ENCODE measurements around the gene INKA2. TPM values are rescaled to one million over a fixed set of nuclear protein-coding genes. Genes with fewer than 3 reads are reported as not detected.

The INKA2 gene
- polyA plus RNA-seq, 1 donor from 2014 or later = 0.77 TPM

DNA sequence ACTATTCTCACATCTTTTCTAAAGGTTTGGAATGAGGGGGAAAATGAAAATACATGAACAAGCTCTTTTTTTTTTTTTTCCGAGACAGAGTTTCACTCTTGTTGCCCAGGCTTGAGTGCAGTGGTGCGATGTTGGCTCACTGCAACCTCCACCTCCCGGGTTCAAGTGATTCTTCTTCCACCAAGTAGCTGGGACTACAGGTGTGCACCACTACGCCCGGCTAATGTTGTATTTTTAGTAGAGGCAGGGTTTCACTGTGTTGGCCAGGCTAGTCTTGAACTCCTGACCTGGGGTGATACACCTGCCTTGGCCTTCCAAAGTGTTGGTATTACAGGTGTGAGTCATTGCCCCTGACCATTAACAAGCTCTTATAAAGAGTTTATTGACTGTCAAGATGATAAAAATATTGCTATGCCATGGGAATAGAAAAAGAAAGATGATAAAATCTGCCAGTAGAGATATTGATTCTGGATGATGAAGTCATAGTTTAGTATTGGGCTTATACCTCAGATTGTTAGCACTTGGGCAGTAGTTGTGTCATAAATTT is 36.6 kb downstream of the INKA2 start:
- Histone ChIP-seq H3F3A (ENCODE audit: insufficient read depth, low read length, poor library complexity, severe bottlenecking) (no peaks in the 10 kb centered on the region), H3K9ac (ENCODE audit: low read length) (no peak overlapping the region), H3K4me2 (ENCODE audit: low read length) (no peak overlapping the region), H3K4me3 (ENCODE audit: low read length) (no peak overlapping the region), H4K20me1 (ENCODE audit: insufficient read depth) (no peaks in the 10 kb centered on the region), H3K27me3 (ENCODE audit: insufficient read depth, low read depth, low read length) (no peaks in the 10 kb centered on the region), H3K79me2 (replicated peaks; ENCODE audit: insufficient read depth, low read length) (no peaks in the 10 kb centered on the region), H3K9me3 (ENCODE audit: low read length) (no peaks in the 10 kb centered on the region), H3K9me2 (ENCODE audit: insufficient read depth, low read length) (no peaks in the 10 kb centered on the region), H2AFZ (ENCODE audit: low read depth, low read length) (no peak overlapping the region), H3K27ac (ENCODE audit: low read length) (no peak overlapping the region), H3K36me3 (ENCODE audit: insufficient read depth, low read length) (peaks cover 4% of the 10 kb centered on the region)
- TF ChIP-seq EP300 (conservative IDR thresholded peaks at IDR 0.05; ENCODE audit: poor library complexity, severe bottlenecking) = no peak
- no peak for TF ChIP-seq RAD21 (conservative IDR thresholded peaks at IDR 0.05)
- TF ChIP-seq, protein P1, sequence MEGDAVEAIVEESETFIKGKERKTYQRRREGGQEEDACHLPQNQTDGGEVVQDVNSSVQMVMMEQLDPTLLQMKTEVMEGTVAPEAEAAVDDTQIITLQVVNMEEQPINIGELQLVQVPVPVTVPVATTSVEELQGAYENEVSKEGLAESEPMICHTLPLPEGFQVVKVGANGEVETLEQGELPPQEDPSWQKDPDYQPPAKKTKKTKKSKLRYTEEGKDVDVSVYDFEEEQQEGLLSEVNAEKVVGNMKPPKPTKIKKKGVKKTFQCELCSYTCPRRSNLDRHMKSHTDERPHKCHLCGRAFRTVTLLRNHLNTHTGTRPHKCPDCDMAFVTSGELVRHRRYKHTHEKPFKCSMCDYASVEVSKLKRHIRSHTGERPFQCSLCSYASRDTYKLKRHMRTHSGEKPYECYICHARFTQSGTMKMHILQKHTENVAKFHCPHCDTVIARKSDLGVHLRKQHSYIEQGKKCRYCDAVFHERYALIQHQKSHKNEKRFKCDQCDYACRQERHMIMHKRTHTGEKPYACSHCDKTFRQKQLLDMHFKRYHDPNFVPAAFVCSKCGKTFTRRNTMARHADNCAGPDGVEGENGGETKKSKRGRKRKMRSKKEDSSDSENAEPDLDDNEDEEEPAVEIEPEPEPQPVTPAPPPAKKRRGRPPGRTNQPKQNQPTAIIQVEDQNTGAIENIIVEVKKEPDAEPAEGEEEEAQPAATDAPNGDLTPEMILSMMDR (IDR thresholded peaks at IDR 0.05; ENCODE audit: poor library complexity, severe bottlenecking) = no peak
- TF ChIP-seq EZH2 (IDR thresholded peaks at IDR 0.05; ENCODE audit: borderline replicate concordance, insufficient read depth, low read length, poor library complexity, severe bottlenecking) = no peak
- no peak for TF ChIP-seq SMC3 (conservative IDR thresholded peaks at IDR 0.05; ENCODE audit: poor library complexity)
- TF ChIP-seq POLR2AphosphoS5 (IDR thresholded peaks at IDR 0.05) = no peak
- no peak for TF ChIP-seq TAF1 (IDR thresholded peaks at IDR 0.05; ENCODE audit: low read depth)
- TF ChIP-seq MXI1 (conservative IDR thresholded peaks at IDR 0.05; ENCODE audit: poor library complexity, severe bottlenecking) = no peak
- TF ChIP-seq, protein P2, sequence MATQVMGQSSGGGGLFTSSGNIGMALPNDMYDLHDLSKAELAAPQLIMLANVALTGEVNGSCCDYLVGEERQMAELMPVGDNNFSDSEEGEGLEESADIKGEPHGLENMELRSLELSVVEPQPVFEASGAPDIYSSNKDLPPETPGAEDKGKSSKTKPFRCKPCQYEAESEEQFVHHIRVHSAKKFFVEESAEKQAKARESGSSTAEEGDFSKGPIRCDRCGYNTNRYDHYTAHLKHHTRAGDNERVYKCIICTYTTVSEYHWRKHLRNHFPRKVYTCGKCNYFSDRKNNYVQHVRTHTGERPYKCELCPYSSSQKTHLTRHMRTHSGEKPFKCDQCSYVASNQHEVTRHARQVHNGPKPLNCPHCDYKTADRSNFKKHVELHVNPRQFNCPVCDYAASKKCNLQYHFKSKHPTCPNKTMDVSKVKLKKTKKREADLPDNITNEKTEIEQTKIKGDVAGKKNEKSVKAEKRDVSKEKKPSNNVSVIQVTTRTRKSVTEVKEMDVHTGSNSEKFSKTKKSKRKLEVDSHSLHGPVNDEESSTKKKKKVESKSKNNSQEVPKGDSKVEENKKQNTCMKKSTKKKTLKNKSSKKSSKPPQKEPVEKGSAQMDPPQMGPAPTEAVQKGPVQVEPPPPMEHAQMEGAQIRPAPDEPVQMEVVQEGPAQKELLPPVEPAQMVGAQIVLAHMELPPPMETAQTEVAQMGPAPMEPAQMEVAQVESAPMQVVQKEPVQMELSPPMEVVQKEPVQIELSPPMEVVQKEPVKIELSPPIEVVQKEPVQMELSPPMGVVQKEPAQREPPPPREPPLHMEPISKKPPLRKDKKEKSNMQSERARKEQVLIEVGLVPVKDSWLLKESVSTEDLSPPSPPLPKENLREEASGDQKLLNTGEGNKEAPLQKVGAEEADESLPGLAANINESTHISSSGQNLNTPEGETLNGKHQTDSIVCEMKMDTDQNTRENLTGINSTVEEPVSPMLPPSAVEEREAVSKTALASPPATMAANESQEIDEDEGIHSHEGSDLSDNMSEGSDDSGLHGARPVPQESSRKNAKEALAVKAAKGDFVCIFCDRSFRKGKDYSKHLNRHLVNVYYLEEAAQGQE (IDR thresholded peaks at IDR 0.05; ENCODE audit: borderline replicate concordance) = no peak

DNA sequence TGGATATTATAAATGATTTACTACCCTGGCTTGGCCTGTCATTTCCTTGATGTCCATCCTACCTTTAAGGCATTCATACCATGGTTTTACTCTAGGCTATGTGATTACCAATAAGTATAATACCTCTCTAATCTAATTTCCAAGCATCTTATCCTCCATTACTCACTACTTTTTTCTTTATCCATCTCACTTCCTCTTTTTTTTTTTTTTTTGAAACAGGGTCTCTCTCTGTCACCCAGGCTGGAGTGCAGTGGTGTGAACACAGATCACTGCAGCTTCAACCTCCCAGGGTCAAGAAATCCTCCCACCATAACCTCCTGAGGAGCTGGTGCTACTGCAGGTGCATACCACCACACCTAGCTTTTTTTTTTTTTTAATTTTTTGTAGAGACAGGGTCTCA is 39.9 kb downstream of the INKA2 start:
- H3K27ac ChIP-seq (ENCODE audit: low read length) = no peak overlapping the region
- no peak overlapping the region for H2AFZ ChIP-seq (ENCODE audit: low read depth, low read length)

More for the DNA sequence above, 39.9 kb downstream of the INKA2 start:
- Histone ChIP-seq H3K4me3 (ENCODE audit: low read length) (no peak overlapping the region), H3K4me2 (ENCODE audit: low read length) (no peak overlapping the region), H3K9ac (ENCODE audit: low read length) (no peak overlapping the region), H3K36me3 (ENCODE audit: insufficient read depth, low read length) (peaks cover 19% of the 10 kb centered on the region), H3K9me2 (ENCODE audit: insufficient read depth, low read length) (no peaks in the 10 kb centered on the region), H3K79me2 (replicated peaks; ENCODE audit: insufficient read depth, low read length) (no peaks in the 10 kb centered on the region), H4K20me1 (ENCODE audit: insufficient read depth) (no peaks in the 10 kb centered on the region), H3K9me3 (ENCODE audit: low read length) (no peaks in the 10 kb centered on the region), H3K27me3 (ENCODE audit: insufficient read depth, low read depth, low read length) (no peaks in the 10 kb centered on the region), H3F3A (ENCODE audit: insufficient read depth, low read length, poor library complexity, severe bottlenecking) (no peaks in the 10 kb centered on the region)
- TF ChIP-seq TAF1 (IDR thresholded peaks at IDR 0.05; ENCODE audit: low read depth) (no peak), POLR2AphosphoS5 (IDR thresholded peaks at IDR 0.05) (no peak), EZH2 (IDR thresholded peaks at IDR 0.05; ENCODE audit: borderline replicate concordance, insufficient read depth, low read length, poor library complexity, severe bottlenecking) (no peak), MXI1 (conservative IDR thresholded peaks at IDR 0.05; ENCODE audit: poor library complexity, severe bottlenecking) (no peak), RAD21 (conservative IDR thresholded peaks at IDR 0.05) (no peak), SMC3 (conservative IDR thresholded peaks at IDR 0.05; ENCODE audit: poor library complexity) (no peak), EP300 (conservative IDR thresholded peaks at IDR 0.05; ENCODE audit: poor library complexity, severe bottlenecking) (no peak)
- TF ChIP-seq, protein P2 (IDR thresholded peaks at IDR 0.05; ENCODE audit: borderline replicate concordance) = no peak
- TF ChIP-seq, protein P1 (IDR thresholded peaks at IDR 0.05; ENCODE audit: poor library complexity, severe bottlenecking) = no peak

Measured in neural cell (in vitro differentiated cells).